Measurements from ENCODE around the gene SLX9. TPM values are rescaled to one million over a fixed set of nuclear protein-coding genes. Genes with fewer than 3 reads are reported as not detected.

The SLX9 gene
- total RNA-seq, 1 experiment from 2014 or later, result 21.7 TPM

- no peak for DNase-seq (ENCODE audit: low spot score)
These were observed 7.5 kb downstream of the SLX9 start for GRCh38 chr21:44947111-44947929.

DNA sequence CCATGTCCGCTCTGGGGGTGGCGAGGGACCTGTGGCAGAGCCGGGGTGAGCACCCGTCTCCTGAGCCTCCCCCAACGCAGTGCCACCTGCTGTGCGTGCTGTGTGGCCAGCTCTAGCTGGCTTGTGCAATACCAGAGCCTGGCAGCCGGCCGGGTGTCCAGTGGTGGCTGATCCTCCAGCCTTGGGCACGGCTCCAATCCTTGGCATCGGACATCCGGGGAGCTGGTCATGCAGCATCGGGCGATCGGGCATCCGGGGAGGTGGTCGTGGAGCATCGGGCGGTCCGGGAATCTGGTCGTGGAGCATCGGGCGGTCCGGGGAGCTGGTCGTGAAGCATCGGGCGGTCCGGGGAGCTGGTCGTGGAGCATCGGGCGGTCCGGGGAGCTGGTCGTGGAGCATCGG is 8.1 kb downstream of the SLX9 start:
- DNase-seq (ENCODE audit: low spot score), result no peak

GRCh38 chr21:44948426-44949120 is 8.7 kb downstream of the SLX9 start:
- DNase-seq (ENCODE audit: low spot score), result no peak

- no peak for DNase-seq (ENCODE audit: low spot score)
These were observed 9.4 kb downstream of the SLX9 start for GRCh38 chr21:44949161-44949778.

DNA sequence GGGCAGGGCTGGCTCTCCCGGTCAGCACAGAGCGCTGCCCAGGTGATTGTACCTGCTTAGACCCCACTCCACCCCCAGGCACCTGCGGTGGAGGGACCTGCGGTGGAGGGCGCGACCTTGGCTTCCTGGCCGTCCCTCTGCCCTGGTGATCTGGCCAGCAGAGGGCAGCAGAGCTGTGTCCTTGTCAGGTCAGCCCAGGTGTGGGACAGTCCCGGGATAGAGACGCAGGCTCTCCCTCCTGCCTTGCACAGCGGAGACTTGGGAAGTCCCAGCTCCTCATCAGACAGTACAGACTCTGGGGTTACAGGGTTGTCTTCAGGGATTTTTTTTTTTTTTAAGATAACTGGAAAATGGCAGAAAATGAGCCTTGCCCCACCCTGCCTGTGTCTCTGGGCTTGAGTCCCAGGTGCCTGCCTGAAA is 10.0 kb downstream of the SLX9 start:
- peak; percentile 67 for DNase-seq (ENCODE audit: low spot score)

- DNase-seq (ENCODE audit: low spot score), result no peak
These were observed 10.5 kb downstream of the SLX9 start for GRCh38 chr21:44950351-44950750.

DNA sequence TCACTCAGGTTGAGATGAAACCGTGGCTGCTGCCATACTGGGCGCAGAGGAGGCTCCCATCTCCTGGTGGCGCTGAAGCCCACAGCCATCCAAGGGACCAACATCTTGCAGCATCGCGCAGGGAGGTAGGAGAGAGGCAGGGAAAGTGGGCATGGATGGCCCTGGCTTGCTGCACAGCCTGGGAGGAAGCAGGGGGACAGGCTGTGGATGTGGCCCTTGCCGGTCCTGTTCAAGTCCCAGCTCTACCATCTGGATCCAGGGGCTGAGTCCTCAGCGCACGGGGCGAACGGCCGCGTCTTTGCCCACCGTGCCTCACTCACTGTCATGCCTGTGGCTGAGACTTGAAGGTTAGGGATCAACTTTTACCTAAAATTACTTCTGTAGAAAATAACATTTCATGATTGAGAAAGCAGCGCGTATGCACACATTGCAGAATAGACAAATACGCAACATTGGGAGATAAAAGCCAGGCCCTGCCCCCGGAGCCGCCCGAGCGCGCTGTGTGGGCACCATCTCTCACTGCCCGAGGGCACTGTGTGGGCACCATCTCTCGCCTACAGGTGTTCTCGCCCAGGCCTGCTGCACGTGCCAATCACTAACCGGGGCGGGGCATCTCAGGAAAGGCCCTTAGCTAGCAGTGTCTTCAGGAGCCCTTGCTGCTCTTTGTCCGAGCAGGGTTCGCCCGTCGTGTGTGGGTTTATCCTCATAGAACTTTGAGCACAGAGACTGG is 11.5 kb downstream of the SLX9 start:
- DNase-seq (ENCODE audit: low spot score), result no peak

DNA sequence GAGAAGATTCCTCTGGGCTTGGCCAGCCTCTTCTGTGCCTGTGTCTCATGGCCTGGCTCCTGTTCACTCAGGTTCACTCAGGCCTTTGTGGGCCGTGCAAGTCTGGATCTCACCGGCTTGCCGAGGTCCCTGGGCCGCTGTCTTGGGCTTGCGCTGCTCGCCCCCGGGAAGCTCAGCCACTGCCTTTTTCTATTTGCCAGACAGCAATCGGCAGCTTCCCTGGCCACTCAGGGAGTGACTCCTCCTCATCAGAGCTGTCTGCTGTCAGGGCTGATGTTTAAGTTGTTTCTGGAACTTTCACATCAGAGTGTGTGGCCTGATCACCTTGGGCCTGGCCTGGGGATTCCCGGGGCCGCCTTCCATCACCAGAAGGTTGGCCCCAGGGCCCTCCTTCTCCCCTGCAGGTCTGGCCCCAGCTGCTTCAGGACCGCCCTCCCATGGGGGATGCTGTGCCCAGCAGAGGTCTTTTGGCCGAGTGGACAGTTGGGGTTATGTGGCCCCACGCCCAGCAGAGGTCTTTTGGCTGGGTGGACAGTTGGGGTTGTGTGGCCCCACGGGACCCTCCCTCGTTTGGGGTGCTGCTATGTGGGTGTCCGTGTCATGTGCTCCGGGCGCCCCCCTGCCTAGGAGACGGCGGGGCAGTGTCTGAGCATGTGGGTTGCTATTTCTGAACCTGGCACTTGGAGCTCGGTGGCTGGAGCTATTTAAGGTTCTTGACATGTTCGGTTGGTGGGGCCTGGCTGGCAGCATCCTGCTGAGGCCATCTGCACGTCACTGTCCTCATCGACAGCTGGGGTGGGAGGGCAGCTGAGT is 12.5 kb downstream of the SLX9 start:
- no peak for DNase-seq (ENCODE audit: low spot score)

- DNase-seq (ENCODE audit: low spot score), result no peak
These were observed 13.2 kb downstream of the SLX9 start for GRCh38 chr21:44952929-44953627.

- DNase-seq (ENCODE audit: low spot score), result no peak
These were observed 13.8 kb downstream of the SLX9 start for GRCh38 chr21:44953628-44954021.

- no peak for DNase-seq (ENCODE audit: low spot score)
These were observed 14.5 kb downstream of the SLX9 start for GRCh38 chr21:44954281-44954771.

GRCh38 chr21:44955141-44955797 is 15.4 kb downstream of the SLX9 start:
- no peak for DNase-seq (ENCODE audit: low spot score)

GRCh38 chr21:44955798-44956175 is 16.0 kb downstream of the SLX9 start:
- DNase-seq (ENCODE audit: low spot score), result no peak

GRCh38 chr21:44956356-44957046 is 16.7 kb downstream of the SLX9 start:
- no peak for DNase-seq (ENCODE audit: low spot score)

GRCh38 chr21:44957047-44957831 is 17.4 kb downstream of the SLX9 start:
- no peak for DNase-seq (ENCODE audit: low spot score)

DNA sequence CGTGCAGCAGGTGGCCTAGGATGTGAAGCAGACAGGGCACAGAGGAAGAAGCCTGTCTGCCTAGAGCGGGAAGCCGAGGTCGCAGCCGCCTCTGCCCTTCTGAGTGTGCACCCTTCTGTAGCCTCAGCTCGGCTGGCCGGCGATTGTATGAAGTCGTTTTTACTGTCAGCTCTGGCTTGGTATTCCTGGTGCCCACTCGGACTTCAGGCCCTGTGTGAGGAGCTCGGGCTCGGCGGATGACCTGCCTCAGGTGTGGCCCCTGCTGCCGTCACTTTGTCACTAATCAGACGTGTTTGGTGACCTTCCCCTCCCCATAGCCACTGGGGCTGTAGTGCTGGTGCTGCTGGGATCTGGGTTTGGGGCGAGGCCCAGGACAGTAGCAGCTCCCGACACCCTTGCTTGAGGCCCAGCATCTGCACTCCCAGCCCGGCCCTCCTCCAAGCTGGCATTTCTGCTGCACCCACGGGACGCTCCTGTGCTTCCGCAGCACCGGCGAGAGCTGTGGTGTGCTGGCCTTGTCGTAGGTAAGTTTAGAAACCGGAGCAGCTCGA is 18.1 kb downstream of the SLX9 start:
- no peak for DNase-seq (ENCODE audit: low spot score)

DNA sequence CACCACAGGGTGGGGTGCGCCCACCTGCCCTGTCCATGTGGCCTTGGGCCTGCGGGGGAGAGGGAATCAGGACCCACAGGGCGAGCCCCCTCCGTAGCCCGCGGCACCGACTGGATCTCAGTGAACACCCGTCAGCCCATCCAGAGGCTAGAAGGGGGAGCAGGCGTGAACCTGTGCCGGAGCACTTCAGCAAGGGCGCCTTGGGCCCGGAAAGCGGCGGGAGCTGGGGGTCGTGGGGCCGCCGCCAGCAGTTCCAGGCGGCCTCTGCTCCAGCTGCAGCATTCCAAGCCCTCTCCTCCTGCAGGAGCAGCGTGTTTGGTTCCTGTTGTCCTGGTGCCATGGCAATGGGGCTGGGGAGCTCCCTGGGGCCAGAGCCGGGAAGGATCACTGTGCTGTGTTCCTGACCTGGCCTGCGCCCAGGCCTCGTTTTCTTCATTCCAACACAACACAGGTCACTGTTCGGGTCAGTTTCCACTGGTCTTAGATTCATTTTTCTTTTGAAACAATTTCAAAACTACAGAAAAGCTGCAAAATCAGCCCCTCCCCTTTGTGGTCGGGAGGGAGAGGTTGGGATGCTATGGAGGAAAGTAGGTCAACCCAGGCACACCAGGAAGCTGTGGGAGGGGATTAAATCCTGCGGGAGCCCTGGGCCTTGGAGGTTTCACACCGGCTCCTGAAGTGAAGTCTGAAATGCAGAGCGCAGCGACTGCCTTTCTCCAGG is 18.8 kb downstream of the SLX9 start:
- DNase-seq (ENCODE audit: low spot score), result no peak

Data from H4 (cell line).